ENCODE measurements around the gene CTDNEP1.

DNA sequence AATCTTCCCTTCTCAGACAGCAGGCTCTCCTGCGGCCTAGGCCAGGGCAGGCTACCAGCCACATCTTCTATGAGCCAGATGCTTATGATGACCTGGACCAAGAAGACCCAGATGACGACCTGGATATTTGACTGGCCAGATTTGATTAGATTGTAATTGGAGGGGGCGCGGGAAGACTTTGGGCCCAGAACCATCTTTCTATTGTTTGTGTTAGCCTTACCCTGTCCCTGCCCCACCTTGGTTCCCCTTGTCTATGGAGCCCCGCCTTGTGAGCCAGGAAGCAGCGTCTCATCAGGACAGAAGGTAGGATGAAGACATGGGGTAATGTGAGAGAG lies 8.0 kb upstream of the CTDNEP1 start:
- TF ChIP-seq, protein P1, sequence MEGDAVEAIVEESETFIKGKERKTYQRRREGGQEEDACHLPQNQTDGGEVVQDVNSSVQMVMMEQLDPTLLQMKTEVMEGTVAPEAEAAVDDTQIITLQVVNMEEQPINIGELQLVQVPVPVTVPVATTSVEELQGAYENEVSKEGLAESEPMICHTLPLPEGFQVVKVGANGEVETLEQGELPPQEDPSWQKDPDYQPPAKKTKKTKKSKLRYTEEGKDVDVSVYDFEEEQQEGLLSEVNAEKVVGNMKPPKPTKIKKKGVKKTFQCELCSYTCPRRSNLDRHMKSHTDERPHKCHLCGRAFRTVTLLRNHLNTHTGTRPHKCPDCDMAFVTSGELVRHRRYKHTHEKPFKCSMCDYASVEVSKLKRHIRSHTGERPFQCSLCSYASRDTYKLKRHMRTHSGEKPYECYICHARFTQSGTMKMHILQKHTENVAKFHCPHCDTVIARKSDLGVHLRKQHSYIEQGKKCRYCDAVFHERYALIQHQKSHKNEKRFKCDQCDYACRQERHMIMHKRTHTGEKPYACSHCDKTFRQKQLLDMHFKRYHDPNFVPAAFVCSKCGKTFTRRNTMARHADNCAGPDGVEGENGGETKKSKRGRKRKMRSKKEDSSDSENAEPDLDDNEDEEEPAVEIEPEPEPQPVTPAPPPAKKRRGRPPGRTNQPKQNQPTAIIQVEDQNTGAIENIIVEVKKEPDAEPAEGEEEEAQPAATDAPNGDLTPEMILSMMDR (IDR thresholded peaks at IDR 0.05), result no peak
- TF ChIP-seq ZFX (IDR thresholded peaks at IDR 0.05; ENCODE audit: borderline replicate concordance), result no peak
